ENCODE measurements around the gene MAGEA2.

DNA sequence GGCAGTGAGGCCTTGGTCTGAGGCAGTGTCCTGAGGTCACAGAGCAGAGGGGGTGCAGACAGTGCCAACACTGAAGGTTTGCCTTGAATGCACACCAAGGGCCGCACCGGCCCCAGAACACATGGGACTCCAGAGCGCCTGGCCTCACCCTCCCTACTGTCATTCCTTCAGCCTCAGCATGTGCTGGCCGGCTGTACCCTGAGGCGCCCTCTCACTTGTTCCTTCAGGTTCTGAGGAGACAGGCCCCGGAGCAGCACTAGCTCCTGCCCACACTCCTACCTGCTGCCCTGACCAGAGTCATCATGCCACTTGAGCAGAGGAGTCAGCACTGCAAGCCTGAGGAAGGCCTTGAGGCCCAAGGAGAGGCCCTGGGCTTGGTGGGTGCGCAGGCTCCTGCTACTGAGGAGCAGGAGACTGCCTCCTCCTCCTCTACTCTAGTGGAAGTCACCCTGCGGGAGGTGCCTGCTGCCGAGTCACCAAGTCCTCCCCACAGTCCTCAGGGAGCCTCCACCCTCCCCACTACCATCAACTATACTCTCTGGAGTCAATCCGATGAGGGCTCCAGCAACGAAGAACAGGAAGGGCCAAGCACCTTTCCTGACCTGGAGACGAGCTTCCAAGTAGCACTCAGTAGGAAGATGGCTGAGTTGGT, 17.7 kb downstream of the MAGEA2 start:
- TF ChIP-seq, protein P1, sequence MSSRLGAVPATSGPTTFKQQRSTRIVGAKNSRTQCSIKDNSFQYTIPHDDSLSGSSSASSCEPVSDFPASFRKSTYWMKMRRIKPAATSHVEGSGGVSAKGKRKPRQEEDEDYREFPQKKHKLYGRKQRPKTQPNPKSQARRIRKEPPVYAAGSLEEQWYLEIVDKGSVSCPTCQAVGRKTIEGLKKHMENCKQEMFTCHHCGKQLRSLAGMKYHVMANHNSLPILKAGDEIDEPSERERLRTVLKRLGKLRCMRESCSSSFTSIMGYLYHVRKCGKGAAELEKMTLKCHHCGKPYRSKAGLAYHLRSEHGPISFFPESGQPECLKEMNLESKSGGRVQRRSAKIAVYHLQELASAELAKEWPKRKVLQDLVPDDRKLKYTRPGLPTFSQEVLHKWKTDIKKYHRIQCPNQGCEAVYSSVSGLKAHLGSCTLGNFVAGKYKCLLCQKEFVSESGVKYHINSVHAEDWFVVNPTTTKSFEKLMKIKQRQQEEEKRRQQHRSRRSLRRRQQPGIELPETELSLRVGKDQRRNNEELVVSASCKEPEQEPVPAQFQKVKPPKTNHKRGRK (CRISPR knock-in tag; IDR thresholded peaks at IDR 0.05; ENCODE audit: borderline replicate concordance), result no peak
- no peak for TF ChIP-seq ZNF121 (CRISPR knock-in tag; IDR thresholded peaks at IDR 0.05)
- TF ChIP-seq, protein P2, sequence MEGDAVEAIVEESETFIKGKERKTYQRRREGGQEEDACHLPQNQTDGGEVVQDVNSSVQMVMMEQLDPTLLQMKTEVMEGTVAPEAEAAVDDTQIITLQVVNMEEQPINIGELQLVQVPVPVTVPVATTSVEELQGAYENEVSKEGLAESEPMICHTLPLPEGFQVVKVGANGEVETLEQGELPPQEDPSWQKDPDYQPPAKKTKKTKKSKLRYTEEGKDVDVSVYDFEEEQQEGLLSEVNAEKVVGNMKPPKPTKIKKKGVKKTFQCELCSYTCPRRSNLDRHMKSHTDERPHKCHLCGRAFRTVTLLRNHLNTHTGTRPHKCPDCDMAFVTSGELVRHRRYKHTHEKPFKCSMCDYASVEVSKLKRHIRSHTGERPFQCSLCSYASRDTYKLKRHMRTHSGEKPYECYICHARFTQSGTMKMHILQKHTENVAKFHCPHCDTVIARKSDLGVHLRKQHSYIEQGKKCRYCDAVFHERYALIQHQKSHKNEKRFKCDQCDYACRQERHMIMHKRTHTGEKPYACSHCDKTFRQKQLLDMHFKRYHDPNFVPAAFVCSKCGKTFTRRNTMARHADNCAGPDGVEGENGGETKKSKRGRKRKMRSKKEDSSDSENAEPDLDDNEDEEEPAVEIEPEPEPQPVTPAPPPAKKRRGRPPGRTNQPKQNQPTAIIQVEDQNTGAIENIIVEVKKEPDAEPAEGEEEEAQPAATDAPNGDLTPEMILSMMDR (IDR thresholded peaks at IDR 0.05), result no peak
- TF ChIP-seq, protein P3, sequence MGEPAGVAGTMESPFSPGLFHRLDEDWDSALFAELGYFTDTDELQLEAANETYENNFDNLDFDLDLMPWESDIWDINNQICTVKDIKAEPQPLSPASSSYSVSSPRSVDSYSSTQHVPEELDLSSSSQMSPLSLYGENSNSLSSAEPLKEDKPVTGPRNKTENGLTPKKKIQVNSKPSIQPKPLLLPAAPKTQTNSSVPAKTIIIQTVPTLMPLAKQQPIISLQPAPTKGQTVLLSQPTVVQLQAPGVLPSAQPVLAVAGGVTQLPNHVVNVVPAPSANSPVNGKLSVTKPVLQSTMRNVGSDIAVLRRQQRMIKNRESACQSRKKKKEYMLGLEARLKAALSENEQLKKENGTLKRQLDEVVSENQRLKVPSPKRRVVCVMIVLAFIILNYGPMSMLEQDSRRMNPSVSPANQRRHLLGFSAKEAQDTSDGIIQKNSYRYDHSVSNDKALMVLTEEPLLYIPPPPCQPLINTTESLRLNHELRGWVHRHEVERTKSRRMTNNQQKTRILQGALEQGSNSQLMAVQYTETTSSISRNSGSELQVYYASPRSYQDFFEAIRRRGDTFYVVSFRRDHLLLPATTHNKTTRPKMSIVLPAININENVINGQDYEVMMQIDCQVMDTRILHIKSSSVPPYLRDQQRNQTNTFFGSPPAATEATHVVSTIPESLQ (CRISPR knock-in tag; IDR thresholded peaks at IDR 0.05), result no peak

All from WTC11 (cell line).